Esophagus muscularis mucosa (tissue), 3 donors: ENCODE measurements around the gene BMI1.

Source experiments
- POLR2A ChIP-seq: fragments of 450-650 bp; IDR thresholded peaks from one replicate; pipeline ENCODE4 v1.6.1; 2017; ENCODE audit warnings: antibody characterized with exemption, moderate library complexity, mild to moderate bottlenecking, low read depth
- TF ChIP-seq, protein P1 (sequence below), 3 experiments: fragments of 200-600 bp in 2 of 3; fragments of 450-650 bp in 1 of 3; sonication (generic) in 2 of 3; IDR thresholded peaks; one replicate each; pipeline ENCODE4 v1.5.1; 2017 to 2019; ENCODE audit warnings: antibody characterized with exemption in 3 of 3, mild to moderate bottlenecking in 2 of 3, moderate library complexity in 1 of 3

DNA sequence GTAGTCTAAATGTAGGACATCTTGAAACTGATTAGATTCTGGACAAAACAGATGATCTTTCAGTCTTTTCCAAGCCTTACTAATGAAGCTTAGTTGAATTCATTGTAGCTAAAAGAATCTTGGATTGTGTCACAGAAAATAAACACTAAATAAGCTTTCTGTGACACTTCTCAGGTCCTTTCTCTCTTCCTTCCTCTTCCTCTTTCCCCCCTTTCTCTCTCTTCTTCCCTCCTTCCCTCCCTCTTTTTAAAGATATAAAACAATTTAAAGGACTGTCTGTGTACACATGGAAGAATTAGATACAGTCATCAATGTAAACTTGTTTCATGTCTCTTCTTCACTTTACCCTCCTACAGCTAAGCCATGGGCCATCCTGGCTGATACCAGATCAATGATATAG is 10.0 kb upstream of the BMI1 start:
- TF ChIP-seq, protein P1, sequence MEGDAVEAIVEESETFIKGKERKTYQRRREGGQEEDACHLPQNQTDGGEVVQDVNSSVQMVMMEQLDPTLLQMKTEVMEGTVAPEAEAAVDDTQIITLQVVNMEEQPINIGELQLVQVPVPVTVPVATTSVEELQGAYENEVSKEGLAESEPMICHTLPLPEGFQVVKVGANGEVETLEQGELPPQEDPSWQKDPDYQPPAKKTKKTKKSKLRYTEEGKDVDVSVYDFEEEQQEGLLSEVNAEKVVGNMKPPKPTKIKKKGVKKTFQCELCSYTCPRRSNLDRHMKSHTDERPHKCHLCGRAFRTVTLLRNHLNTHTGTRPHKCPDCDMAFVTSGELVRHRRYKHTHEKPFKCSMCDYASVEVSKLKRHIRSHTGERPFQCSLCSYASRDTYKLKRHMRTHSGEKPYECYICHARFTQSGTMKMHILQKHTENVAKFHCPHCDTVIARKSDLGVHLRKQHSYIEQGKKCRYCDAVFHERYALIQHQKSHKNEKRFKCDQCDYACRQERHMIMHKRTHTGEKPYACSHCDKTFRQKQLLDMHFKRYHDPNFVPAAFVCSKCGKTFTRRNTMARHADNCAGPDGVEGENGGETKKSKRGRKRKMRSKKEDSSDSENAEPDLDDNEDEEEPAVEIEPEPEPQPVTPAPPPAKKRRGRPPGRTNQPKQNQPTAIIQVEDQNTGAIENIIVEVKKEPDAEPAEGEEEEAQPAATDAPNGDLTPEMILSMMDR (IDR thresholded peaks at IDR 0.05) = no peak
- no peak for TF ChIP-seq POLR2A
